HG03135 (cell line): Measurements from ENCODE around the gene EIF4G1.

Experiments used
- ATAC-seq: cut with Tn5 transposase; IDR thresholded peaks from one replicate; pipeline ENCODE4 v1.9.1; 2021; ENCODE audit warnings: mild to moderate bottlenecking, moderate library complexity; ENCODE audit not compliant: unreplicated experiment

EIF4G1 gene

GRCh38 chr3:184381261-184382224 lies 67.1 kb downstream of the EIF4G1 start:
- ATAC-seq: no peak

- ATAC-seq: no peak
Observed at GRCh38 chr3:184382326-184383032, 68.1 kb downstream of the EIF4G1 start.

- ATAC-seq: no peak
Observed at GRCh38 chr3:184383033-184383740, 68.8 kb downstream of the EIF4G1 start.

- no peak for ATAC-seq
Observed at GRCh38 chr3:184384342-184384741, 69.9 kb downstream of the EIF4G1 start.
